Measurements from ENCODE around the gene CADPS2.
A peak's percentile ranks its signal among the peaks of the same experiment; 100 is the strongest.
"Not testable (repeated sequence)": the region's sequence is repeated elsewhere in the genome, so short reads cannot be mapped to it uniquely, and the experiment has no call there.

Gene CADPS2

GRCh38 chr7:122637784-122638183 lies 248.5 kb downstream of the CADPS2 start:
- Mint-ChIP-seq H3K9me3 (peaks cover 3% of the 10 kb centered on the region), H3K27me3 (ENCODE audit: low read depth) (no peaks in the 10 kb centered on the region), H3K27ac (no peak overlapping the region), H3K36me3 (ENCODE audit: low read depth) (no peaks in the 10 kb centered on the region), H3K4me3 (no peak overlapping the region), H3K4me1 (no peaks in the 10 kb centered on the region)
- no peak for TF ChIP-seq CTCF (IDR thresholded peaks at IDR 0.05; ENCODE audit: unreplicated experiment in 3 of 3)

GRCh38 chr7:122635481-122635880 lies 250.8 kb downstream of the CADPS2 start:
- H3K27ac Mint-ChIP-seq; H3K4me1 Mint-ChIP-seq; H3K9me3 Mint-ChIP-seq; H3K27me3 Mint-ChIP-seq (ENCODE audit: low read depth); H3K4me3 Mint-ChIP-seq; H3K36me3 Mint-ChIP-seq (ENCODE audit: low read depth): not testable (repeated sequence)

- Mint-ChIP-seq H3K27ac (no peak overlapping the region), H3K9me3 (peaks cover 3% of the 10 kb centered on the region), H3K4me3 (no peak overlapping the region), H3K36me3 (ENCODE audit: low read depth) (no peaks in the 10 kb centered on the region), H3K27me3 (ENCODE audit: low read depth) (peaks cover 3% of the 10 kb centered on the region), H3K4me1 (no peaks in the 10 kb centered on the region)
- no peak for TF ChIP-seq CTCF (IDR thresholded peaks at IDR 0.05; ENCODE audit: unreplicated experiment in 3 of 3)
These were observed 252.8 kb downstream of the CADPS2 start for GRCh38 chr7:122633472-122633871.

- H3K4me1 Mint-ChIP-seq = no peaks in the 10 kb centered on the region
- H3K36me3 Mint-ChIP-seq (ENCODE audit: low read depth) = no peaks in the 10 kb centered on the region
- H3K4me3 Mint-ChIP-seq = no peak overlapping the region
- H3K27me3 Mint-ChIP-seq (ENCODE audit: low read depth) = peaks cover 3% of the 10 kb centered on the region
- peaks cover 3% of the 10 kb centered on the region for H3K9me3 Mint-ChIP-seq
- TF ChIP-seq CTCF (IDR thresholded peaks at IDR 0.05; ENCODE audit: unreplicated experiment in 3 of 3) = no peak
- H3K27ac Mint-ChIP-seq = no peak overlapping the region
These were observed 254.0 kb downstream of the CADPS2 start for GRCh38 chr7:122632238-122632637.

GRCh38 chr7:122629412-122629953 lies 256.8 kb downstream of the CADPS2 start:
- Mint-ChIP-seq H3K4me3 (no peak overlapping the region), H3K36me3 (ENCODE audit: low read depth) (no peaks in the 10 kb centered on the region), H3K27ac (peak overlapping the region; percentile 41 to 63 (median 54)), H3K4me1 (no peaks in the 10 kb centered on the region), H3K27me3 (ENCODE audit: low read depth) (peaks cover 3% of the 10 kb centered on the region), H3K9me3 (no peaks in the 10 kb centered on the region)
- no peak for TF ChIP-seq CTCF (IDR thresholded peaks at IDR 0.05; ENCODE audit: unreplicated experiment in 3 of 3)

- TF ChIP-seq CTCF (IDR thresholded peaks at IDR 0.05; ENCODE audit: unreplicated experiment in 3 of 3) = no peak
- H3K27ac Mint-ChIP-seq = peak overlapping the region; percentile 41 to 63 (median 54)
These were observed 257.4 kb downstream of the CADPS2 start for GRCh38 chr7:122628651-122629411.

More at GRCh38 chr7:122628651-122629411, 257.4 kb downstream of the CADPS2 start:
- Mint-ChIP-seq H3K36me3 (ENCODE audit: low read depth) (no peaks in the 10 kb centered on the region), H3K4me3 (no peak overlapping the region), H3K27me3 (ENCODE audit: low read depth) (peaks cover 3% of the 10 kb centered on the region), H3K4me1 (no peaks in the 10 kb centered on the region), H3K9me3 (no peaks in the 10 kb centered on the region)

Measured in nephron (organoid).